ENCODE results near the gene FPGS. TPM values are rescaled to one million over a fixed set of nuclear protein-coding genes. Genes with fewer than 3 reads are reported as not detected.

The FPGS gene
- polyA plus RNA-seq, 2 of the 4 experiments (the other 2 are of a cell fraction), result 28.8 to 48.5 TPM

- WGBS (ENCODE audit: missing lambda C conversion rate), result 30% methylated on average over 8 of the region's 8 CpGs
- Histone ChIP-seq H3K9me3 (no peaks in the 10 kb centered on the region), H3K4me1 (peaks cover 14% of the 10 kb centered on the region), H3K27ac (no peak overlapping the region), H3K4me2 (no peak overlapping the region), H3K4me3 (no peak overlapping the region)
- CTCF ChIA-PET, result interaction anchor here (1.1 to 3.1 kb wide), 3 partner anchors 12 to 18 kb away, joined by 4 to 11 read pairs (median 5); partner anchors contain the start of gene TOR2A
- ATAC-seq, result no peak
- DNase-seq (ENCODE audit: low read depth in 1 of 2, low spot score in 1 of 2), result no peak
- no peak for FAIRE-seq
- POLR2A ChIA-PET, result no interaction called here
- TF ChIP-seq BHLHE40 (IDR thresholded peaks at IDR 0.05; ENCODE audit: low read depth, low read length), result no peak
Measured at GRCh38 chr9:127753148-127753547, 49.5 kb upstream of the FPGS start.

DNA sequence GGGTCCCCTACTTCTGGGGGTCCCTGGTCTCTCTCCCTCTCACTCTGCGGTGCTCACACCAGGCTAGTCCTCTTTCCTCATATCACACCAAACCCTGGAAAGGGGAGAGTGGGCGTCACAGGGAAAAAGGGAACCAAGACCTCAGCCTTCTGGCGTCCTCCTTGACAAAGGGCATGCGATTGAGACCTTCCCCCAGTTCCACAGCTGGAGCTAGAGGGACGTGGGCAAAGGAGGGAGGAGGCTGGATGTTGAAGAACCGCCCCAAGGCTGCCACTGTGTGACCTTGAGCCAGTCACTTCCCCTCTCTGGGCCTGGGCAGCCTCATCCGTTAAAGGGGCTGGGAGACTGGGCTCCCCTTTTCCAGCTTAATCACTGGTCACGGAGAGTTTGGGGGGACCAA, 49.1 kb upstream of the FPGS start:
- Histone ChIP-seq H3K27ac (no peak overlapping the region), H3K4me3 (no peak overlapping the region), H3K4me2 (no peak overlapping the region), H3K4me1 (peaks cover 14% of the 10 kb centered on the region), H3K9me3 (no peaks in the 10 kb centered on the region)
- CTCF ChIA-PET, result interaction anchor here (1.1 to 3.1 kb wide), 4 partner anchors 11 to 31 kb away, joined by 3 to 11 read pairs (median 4); partner anchors contain the start of gene TOR2A
- ATAC-seq (peak in 1 of 2 experiments; percentile 17; a peak in 3 of 6 replicates), DNase-seq (ENCODE audit: low read depth in 1 of 2, low spot score in 1 of 2) (no peak), FAIRE-seq (no peak)
- 32% methylated on average over 8 of the region's 8 CpGs for WGBS (ENCODE audit: missing lambda C conversion rate)
- TF ChIP-seq NPAS2 (CRISPR knock-in tag; IDR thresholded peaks at IDR 0.05; ENCODE audit: borderline replicate concordance) (no peak), ZC3H11A (IDR thresholded peaks at IDR 0.05) (no peak), FOXS1 (CRISPR knock-in tag; IDR thresholded peaks at IDR 0.05) (no peak), HOXA7 (CRISPR knock-in tag; IDR thresholded peaks at IDR 0.05) (no peak), MAFK (IDR thresholded peaks at IDR 0.05; ENCODE audit: partially characterized antibody) (no peak), GATA3 (IDR thresholded peaks at IDR 0.05; ENCODE audit: borderline replicate concordance) (no peak), CHD2 (IDR thresholded peaks at IDR 0.05; ENCODE audit: low read length, partially characterized antibody) (no peak), CBX2 (IDR thresholded peaks at IDR 0.05; ENCODE audit: borderline replicate concordance, low read depth) (no peak), CTCF (IDR thresholded peaks at IDR 0.05) (no peak), POLR2A (IDR thresholded peaks at IDR 0.05; ENCODE audit: low read length) (no peak), ELK1 (IDR thresholded peaks at IDR 0.05; ENCODE audit: low read depth, low read length) (no peak), RAD21 (conservative IDR thresholded peaks at IDR 0.05 in 1 of 2, IDR thresholded peaks at IDR 0.05 in 1 of 2) (no peak)
- TF ChIP-seq, protein P1, sequence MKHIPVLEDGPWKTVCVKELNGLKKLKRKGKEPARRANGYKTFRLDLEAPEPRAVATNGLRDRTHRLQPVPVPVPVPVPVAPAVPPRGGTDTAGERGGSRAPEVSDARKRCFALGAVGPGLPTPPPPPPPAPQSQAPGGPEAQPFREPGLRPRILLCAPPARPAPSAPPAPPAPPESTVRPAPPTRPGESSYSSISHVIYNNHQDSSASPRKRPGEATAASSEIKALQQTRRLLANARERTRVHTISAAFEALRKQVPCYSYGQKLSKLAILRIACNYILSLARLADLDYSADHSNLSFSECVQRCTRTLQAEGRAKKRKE (CRISPR knock-in tag; IDR thresholded peaks at IDR 0.05; ENCODE audit: low read depth), result no peak
- TF ChIP-seq, protein P2, sequence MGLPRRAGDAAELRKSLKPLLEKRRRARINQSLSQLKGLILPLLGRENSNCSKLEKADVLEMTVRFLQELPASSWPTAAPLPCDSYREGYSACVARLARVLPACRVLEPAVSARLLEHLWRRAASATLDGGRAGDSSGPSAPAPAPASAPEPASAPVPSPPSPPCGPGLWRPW (IDR thresholded peaks at IDR 0.05), result no peak
- POLR2A ChIA-PET, result no interaction called here

- Histone ChIP-seq H3K27ac (peak overlapping the region in 1 of 2 experiments; percentile 54; a peak in 2 of 6 replicates), H3K4me2 (peak overlapping the region; percentile 99), H3K4me1 (peaks cover 14% of the 10 kb centered on the region), H3K4me3 (peak overlapping the region; percentile 45), H3K9me3 (no peaks in the 10 kb centered on the region)
- ChIA-PET POLR2A (no interaction called here), CTCF (interaction anchor here (1.5 to 3.2 kb wide), 3 partner anchors 9 to 30 kb away, joined by 3 to 13 read pairs (median 11); no protein-coding TSS in a partner anchor)
- 7% methylated on average over 19 of the region's 86 CpGs for WGBS (ENCODE audit: missing lambda C conversion rate)
- DNase-seq (ENCODE audit: low read depth in 1 of 2, low spot score in 1 of 2) (peak; percentile 38 to 82), FAIRE-seq (no peak), ATAC-seq (peak; percentile 78 to 93; a peak in 5 of 6 replicates)
- TF ChIP-seq ELK1 (IDR thresholded peaks at IDR 0.05; ENCODE audit: low read depth, low read length) (no peak), FOSB (CRISPR knock-in tag; IDR thresholded peaks at IDR 0.05) (no peak), HOXB13 (CRISPR knock-in tag; IDR thresholded peaks at IDR 0.05; ENCODE audit: low read depth) (no peak), RAD21 (conservative IDR thresholded peaks at IDR 0.05 in 1 of 2, IDR thresholded peaks at IDR 0.05 in 1 of 2) (no peak), EHF (CRISPR knock-in tag; IDR thresholded peaks at IDR 0.05) (no peak), POLR2AphosphoS2 (conservative IDR thresholded peaks at IDR 0.05; ENCODE audit: low read length) (no peak), KDM1A (IDR thresholded peaks at IDR 0.05; ENCODE audit: low read depth) (no peak), CBX2 (IDR thresholded peaks at IDR 0.05; ENCODE audit: borderline replicate concordance, low read depth) (no peak), HOXB5 (CRISPR knock-in tag; IDR thresholded peaks at IDR 0.05) (no peak), NPAS2 (CRISPR knock-in tag; IDR thresholded peaks at IDR 0.05; ENCODE audit: borderline replicate concordance) (no peak), HDAC2 (IDR thresholded peaks at IDR 0.05) (no peak), POLR2A (IDR thresholded peaks at IDR 0.05; ENCODE audit: low read length) (no peak), NR3C1 (IDR thresholded peaks at IDR 0.05) (no peak), SREBF2 (IDR thresholded peaks at IDR 0.05) (no peak), ESRRA (IDR thresholded peaks at IDR 0.05; ENCODE audit: borderline replicate concordance, low read length) (no peak), RARB (CRISPR knock-in tag; IDR thresholded peaks at IDR 0.05) (no peak), HOXA7 (CRISPR knock-in tag; IDR thresholded peaks at IDR 0.05) (no peak)
Measured at GRCh38 chr9:127754099-127755060, 48.3 kb upstream of the FPGS start.

Measured in A549 (cell line).